ENCODE data around the gene EFCC1.

The EFCC1 gene

DNA sequence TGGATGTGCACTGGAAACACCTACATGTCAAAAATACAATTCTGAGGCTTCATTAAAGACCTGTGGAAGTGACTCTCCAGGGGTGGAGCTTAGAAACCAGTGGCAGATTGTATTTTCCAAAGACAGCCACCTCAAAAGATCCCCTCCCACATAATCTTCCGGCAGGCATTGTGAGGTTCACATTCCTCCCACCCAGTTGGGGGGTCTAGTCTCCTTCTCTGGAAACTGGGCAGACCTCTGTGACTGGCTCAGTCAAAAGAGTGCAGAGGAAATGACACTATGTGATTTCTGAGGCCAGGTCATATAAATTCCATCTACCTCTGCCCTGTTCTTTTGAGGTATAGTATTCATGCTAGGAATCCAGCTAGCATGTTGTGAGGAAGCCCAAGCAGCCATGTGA lies 5.4 kb upstream of the EFCC1 start:
- DNase-seq: no peak

- no peak for DNase-seq
Measured at GRCh38 chr3:128996200-128996599, 4.9 kb upstream of the EFCC1 start.

GRCh38 chr3:128996726-128997125 lies 4.4 kb upstream of the EFCC1 start:
- DNase-seq: no peak

DNA sequence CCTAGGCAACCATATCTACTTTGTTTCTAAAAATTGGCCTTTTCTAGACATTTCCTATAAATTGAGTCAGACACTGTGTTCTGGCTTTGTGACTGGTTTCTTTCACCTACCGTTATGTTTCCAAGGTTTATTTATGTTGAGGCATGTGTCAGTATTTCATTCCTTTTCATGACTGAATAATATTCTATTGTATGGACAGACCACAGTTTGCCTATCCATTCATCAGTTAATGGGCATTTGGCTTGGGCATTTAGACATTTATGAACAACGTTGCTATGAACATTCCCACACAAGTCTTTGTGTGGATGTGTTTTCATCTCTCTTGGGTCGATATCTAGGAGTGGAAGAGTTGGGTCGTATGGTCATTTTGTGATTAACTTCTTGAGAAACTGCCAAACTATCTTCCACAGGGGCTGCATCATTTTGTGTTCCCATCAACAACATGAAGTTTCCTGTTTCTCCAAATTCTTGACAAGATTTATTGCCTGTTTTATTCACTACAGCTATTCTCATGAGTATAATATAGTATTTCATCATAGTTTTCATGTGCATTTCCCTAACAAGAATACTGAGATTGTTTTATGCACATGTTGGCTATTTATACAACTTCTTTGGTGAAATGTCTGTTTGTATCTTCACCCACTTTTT lies 3.5 kb upstream of the EFCC1 start:
- no peak for DNase-seq

- DNase-seq: no peak
Measured at GRCh38 chr3:128998561-128998960, 2.5 kb upstream of the EFCC1 start.

DNA sequence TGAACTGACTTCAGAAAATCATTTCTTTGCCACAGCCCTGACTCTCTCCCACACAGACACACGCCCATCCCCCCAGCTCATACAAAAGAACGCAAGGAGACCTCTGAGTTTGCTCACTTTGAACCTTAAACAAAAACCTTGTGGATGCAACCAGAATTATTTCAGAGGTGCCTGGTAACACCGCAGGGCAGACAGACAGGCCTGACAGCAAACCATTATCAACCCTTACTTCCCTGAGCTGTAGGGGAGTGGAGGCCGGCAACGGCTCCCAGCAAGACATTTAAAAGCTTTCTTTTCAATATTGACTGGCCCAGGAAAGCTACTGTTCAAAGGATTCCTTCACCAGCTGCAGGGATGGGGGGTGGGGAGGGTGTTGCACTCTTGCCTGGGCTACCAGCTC lies 2.0 kb upstream of the EFCC1 start:
- no peak for DNase-seq

- DNase-seq: no peak
Measured at GRCh38 chr3:129000742-129001100, 383 bp upstream of the EFCC1 start.

DNA sequence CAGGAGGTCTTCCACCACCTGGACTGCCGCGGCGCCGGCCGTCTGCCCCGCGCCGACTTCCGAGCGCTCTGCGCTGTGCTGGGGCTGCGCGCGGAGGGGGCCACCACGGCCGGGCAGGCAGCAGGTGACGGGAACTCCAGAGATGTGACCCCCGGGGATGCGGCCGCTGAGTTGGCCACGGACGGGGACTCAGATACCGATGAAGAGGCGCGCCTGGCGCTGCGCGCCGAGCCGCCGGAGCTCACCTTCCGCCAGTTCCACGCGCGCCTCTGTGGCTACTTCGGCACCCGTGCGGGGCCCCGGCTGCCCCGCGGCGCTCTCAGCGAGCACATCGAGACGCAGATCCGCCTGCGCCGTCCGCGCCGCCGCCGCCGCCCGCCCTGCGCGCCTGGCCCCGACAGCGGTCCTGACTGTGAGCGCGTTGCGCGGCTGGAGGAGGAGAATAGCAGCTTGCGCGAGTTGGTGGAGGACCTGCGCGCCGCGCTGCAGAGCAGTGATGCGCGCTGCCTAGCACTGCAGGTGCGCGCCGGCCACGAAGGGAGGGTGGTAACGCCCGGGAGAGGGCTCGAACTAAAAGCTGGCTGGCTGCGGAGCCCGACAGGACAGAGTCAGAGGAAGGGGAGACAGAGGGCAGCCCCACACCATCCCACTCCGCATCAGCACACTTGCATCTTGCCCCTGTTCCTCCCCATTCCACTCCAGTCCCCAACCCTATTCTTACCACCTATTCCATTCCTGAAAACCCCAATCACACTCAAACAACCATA lies 885 bp downstream of the EFCC1 start:
- DNase-seq: no peak

DNA sequence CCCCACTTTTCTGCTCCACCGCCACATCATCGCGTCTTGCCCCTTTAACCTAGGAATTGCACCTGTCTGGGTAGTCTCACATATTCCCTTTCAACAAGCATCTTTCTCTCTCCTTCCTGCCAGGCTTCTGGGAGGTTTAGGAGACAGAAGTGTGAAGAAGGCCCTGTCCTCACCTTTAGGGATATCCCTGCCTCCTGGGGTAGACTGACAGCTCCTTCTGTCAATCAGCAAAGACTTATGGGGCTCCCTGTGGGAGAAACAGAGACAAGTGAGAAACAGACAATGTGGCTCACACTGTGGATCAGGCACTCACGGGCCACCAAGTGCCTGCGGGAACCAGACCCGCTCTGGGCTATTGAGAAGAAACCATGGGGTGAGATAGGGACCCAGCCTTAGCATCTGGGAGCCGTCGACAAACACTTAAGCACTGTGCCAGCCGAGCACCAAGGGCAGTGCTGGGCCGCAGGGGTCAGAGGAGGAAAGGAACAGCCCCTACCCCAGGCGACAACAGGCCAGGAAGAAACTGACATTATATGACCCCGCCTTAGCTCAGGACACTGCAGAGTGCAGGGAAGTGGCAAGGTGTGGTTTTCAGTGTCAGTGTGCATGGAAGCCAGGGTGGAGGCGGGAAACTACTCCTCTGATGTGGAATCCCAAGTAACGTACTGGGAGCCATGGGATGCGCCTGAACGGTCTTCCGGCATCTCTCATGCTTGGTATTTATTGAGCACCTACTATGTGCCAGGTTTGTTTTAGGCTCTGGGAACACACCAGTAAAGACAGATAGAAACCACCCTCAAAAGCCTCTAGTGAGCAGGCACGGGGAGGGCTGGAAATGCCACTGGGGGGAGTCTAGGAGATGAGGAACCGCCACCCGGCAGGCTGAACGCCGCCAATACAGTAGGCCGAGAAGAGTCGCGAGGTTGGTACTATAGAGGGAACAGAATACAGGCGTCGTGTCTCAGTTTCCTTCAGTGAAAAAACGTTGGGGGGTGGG lies 1.8 kb downstream of the EFCC1 start:
- no peak for DNase-seq

GRCh38 chr3:129003578-129004112 lies 2.5 kb downstream of the EFCC1 start:
- DNase-seq: peak; percentile 81

DNA sequence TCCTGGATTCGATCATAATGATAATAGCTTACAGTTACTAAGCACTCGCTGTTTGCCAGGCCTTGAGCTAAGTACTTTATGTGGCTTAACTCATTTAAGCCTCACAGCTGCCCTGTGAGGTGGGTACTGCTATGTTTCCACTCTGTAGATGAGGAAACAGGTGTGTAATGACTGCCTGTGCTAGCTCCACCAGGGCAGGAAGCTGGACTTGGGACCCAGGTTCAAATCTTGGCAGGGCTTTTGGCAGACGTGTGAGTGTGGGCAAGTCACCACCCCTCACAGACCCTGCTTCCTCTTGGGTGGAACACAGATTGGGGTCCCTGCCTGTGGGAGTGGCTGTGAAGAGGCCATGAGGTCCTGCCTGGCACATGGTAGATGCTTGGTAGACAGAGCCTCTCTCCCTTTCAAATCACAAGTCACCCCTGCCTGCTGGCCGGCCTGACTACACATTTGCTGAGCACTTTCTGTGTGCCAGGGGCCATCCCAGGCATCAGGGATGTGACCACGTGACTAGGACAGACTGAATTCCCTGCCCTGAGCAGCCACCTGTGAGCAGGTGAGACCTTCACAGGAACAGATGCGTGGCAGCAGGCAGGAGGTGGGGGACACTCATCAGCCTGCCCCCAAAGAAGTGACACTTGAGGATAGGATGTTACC lies 3.7 kb downstream of the EFCC1 start:
- peak; percentile 68 for DNase-seq

GRCh38 chr3:129005526-129006303 lies 4.6 kb downstream of the EFCC1 start:
- DNase-seq: peak; percentile 72

- no peak for DNase-seq
Measured at GRCh38 chr3:129006864-129007263, 5.8 kb downstream of the EFCC1 start.

DNA sequence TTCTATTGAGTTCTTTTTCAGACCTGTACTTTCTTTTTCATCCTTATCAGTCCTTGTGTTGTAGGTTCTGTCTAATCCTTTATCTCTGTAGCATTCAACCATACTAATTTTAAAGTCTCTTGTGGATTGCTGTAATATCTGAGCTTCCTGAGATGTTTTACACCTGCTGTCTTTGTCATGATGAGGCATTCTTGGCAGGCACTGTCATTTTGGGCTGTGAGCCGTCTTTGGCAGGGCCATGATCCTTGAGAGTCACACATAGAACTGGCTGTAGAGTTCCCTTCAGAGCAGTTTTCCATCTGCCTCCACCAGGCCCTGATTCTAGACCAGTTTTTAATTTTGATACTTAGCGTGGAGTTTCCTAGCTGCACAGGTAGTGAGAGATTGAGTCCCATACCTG lies 6.7 kb downstream of the EFCC1 start:
- DNase-seq: no peak

- DNase-seq: no peak
Measured at GRCh38 chr3:129009266-129009665, 8.2 kb downstream of the EFCC1 start.

DNA sequence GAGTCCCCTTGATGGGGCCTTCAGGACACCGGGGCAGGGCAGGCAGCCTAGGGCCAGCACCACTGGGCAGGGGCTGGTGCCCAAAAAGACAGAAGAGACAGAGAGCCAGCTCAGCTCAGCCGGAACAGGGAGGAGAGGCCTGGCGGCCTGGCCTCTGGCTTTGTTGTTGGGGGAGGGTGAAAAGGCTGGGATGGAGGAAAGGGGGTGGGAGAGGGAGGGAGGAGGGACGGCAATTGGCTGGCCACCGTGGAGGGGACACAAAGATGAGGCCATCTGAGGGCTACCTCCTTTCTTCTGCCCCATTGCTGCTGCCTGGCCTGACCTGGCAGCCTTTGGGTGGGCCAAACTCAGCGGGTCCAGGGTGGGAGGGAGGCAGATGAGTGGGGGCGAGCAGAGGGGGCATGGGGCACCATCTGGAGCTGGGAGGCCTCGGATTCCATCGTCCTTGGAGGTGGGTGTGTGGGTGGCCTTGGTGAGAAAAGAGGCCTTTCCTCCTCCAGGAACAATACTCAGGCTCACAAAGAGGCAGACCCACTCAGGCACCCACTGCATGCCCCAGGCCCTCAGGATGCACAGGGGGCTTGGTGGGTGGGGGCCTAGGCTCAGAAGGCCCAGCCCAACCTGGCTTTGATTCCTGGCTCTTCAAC lies 9.3 kb downstream of the EFCC1 start:
- DNase-seq: no peak

DNA sequence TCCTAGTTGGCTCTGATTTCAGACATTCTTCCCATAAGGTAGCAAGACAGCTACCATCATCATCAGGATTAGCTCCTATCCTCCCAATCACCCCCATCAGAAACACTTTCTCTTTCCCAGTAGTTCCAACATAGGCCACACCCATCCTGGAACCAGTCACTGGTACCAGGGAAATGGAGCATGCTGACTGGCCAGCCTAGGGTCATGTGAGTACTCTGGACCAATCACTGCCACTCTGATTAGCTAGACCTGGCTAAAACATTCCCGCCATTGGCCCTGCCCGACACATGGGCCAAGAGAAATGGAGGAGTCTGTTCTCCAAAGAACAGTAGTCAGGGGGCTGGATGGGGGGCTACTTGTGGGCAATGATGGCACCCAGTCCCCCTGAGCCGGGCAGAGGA lies 12.4 kb downstream of the EFCC1 start:
- no peak for DNase-seq

DNA sequence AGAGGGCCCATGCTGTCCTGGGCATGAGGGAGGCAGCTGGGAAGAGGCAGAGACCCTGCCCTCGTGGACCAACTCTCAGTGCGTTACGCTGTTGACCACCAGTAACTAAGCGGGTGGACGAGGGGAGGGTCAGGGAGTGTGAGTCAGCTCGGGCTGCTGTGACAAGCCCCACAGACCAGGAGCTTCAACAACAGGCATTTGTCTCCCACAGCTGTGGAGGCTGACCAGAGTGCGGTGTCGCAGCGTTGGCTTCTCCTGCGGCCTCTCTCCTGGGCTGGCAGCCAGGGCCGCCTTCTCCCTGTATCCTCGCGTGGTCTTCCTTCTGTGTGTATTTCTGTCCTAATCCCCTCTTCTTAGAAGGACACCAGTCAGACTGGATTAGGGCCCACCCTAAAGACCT lies 13.0 kb downstream of the EFCC1 start:
- no peak for DNase-seq

- no peak for DNase-seq
Measured at GRCh38 chr3:129014793-129015345, 13.8 kb downstream of the EFCC1 start.

DNA sequence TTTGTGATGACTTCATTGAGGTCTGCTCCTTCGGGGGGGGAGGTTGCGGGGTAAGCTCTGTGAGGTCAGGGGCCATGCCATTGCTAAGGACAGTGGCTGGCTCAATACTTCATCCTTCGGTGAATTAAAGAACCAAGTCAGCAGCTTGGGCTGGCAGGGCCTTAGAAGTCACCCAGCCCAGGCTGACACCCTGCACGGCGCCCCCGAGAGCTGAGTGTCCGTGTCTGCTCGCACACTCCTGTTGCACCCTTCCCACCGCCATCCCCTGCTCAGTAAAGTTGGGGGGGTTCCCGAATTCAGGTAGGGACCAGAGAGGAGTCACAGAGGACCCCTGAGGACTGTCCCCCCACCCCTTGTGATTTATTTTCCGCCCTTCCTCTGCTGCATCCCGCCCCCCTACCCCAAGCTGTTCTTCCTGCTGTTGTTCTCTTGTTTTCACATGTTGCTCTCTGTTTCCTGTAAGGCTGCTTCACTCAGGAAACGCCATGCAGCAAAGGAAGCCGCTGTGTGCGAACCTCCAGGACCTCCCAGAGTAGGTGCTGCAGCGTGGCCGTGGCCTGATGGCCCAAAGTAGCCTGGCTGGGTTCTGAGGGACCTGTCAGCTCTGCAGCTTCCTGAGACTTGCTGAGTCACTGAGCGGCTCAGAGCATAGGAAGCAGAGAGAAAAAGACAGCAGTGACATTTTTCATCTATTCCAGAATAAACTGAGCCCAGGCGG lies 14.4 kb downstream of the EFCC1 start:
- no peak for DNase-seq

Data from NCI-H2029 (cell line).